ENCODE results near the gene RAD23A. TPM values are rescaled to one million over a fixed set of nuclear protein-coding genes. Genes with fewer than 3 reads are reported as not detected.
"Not testable (repeated sequence)": the region's sequence is repeated elsewhere in the genome, so short reads cannot be mapped to it uniquely, and the experiment has no call there.

Gene RAD23A
- polyA plus RNA-seq, 5 donors, result 55.7 to 105 (median 76.3) TPM

- DNase-seq, result no peak
These were observed 10.6 kb upstream of the RAD23A start for GRCh38 chr19:12935071-12935470.

GRCh38 chr19:12936582-12936981 is 9.1 kb upstream of the RAD23A start:
- DNase-seq, result no peak

GRCh38 chr19:12937093-12937926 is 8.4 kb upstream of the RAD23A start:
- no peak for DNase-seq

- peak; percentile 99 for DNase-seq
These were observed 7.5 kb upstream of the RAD23A start, which contains the start of gene CALR for GRCh38 chr19:12937927-12938778. CALR (plus strand) TSS chr19:12938609; CDS start chr19:12938680, 71 bp downstream.

- no peak for DNase-seq
These were observed 6.7 kb upstream of the RAD23A start for GRCh38 chr19:12938779-12939601.

- DNase-seq, result no peak
These were observed 5.7 kb upstream of the RAD23A start for GRCh38 chr19:12939975-12940423.

- DNase-seq, result no peak
These were observed 4.8 kb upstream of the RAD23A start for GRCh38 chr19:12940897-12941296.

GRCh38 chr19:12943437-12944044 is 2.1 kb upstream of the RAD23A start:
- no peak for DNase-seq

GRCh38 chr19:12944104-12944674 is 1.5 kb upstream of the RAD23A start:
- DNase-seq, result no peak

GRCh38 chr19:12946092-12946721 is 545 bp downstream of the RAD23A start:
- peak; percentile 60 to 64 for DNase-seq

- DNase-seq, result no peak
These were observed 1.3 kb downstream of the RAD23A start for GRCh38 chr19:12946731-12947496.

GRCh38 chr19:12947702-12948611 is 2.3 kb downstream of the RAD23A start:
- no peak for DNase-seq

GRCh38 chr19:12948612-12949362 is 3.1 kb downstream of the RAD23A start:
- DNase-seq, result no peak

- no peak for DNase-seq
These were observed 4.0 kb downstream of the RAD23A start for GRCh38 chr19:12949363-12950283.

- not testable (repeated sequence) for DNase-seq
These were observed 6.4 kb downstream of the RAD23A start for GRCh38 chr19:12952050-12952449.

- no peak for DNase-seq
These were observed 7.0 kb downstream of the RAD23A start for GRCh38 chr19:12952488-12953137.
